Uterus (tissue), 2 donors: Measurements from ENCODE around the gene SUGCT.

Experiments used
- CTCF ChIP-seq, 4 experiments: fragments of 200-600 bp in 2 of 4; fragments of 450-650 bp in 2 of 4; sonication (generic) in 2 of 4; IDR thresholded peaks; one replicate each; pipeline ENCODE4 v1.5.1; 2016 to 2019; ENCODE audit warnings: antibody characterized with exemption in 4 of 4, mild to moderate bottlenecking in 2 of 4, moderate library complexity in 1 of 4
- POLR2A ChIP-seq, 2 donors: fragments of 450-650 bp; IDR thresholded peaks; one replicate each; pipeline ENCODE4 v1.6.1; 2016; ENCODE audit warnings: antibody characterized with exemption in 2 of 2, mild to moderate bottlenecking in 1 of 2, moderate library complexity in 1 of 2

GRCh38 chr7:40482845-40483244, 348.0 kb downstream of the SUGCT start:
- TF ChIP-seq CTCF (IDR thresholded peaks at IDR 0.05) = no peak
- no peak for TF ChIP-seq POLR2A (IDR thresholded peaks at IDR 0.05)
